ENCODE results near the gene CMTM2. TPM values are rescaled to one million over a fixed set of nuclear protein-coding genes. Genes with fewer than 3 reads are reported as not detected.
A peak's percentile ranks its signal among the peaks of the same experiment; 100 is the strongest.

The CMTM2 gene
- total RNA-seq, 2 experiments from 2014 or later: 0.19 to 0.91 TPM

DNA sequence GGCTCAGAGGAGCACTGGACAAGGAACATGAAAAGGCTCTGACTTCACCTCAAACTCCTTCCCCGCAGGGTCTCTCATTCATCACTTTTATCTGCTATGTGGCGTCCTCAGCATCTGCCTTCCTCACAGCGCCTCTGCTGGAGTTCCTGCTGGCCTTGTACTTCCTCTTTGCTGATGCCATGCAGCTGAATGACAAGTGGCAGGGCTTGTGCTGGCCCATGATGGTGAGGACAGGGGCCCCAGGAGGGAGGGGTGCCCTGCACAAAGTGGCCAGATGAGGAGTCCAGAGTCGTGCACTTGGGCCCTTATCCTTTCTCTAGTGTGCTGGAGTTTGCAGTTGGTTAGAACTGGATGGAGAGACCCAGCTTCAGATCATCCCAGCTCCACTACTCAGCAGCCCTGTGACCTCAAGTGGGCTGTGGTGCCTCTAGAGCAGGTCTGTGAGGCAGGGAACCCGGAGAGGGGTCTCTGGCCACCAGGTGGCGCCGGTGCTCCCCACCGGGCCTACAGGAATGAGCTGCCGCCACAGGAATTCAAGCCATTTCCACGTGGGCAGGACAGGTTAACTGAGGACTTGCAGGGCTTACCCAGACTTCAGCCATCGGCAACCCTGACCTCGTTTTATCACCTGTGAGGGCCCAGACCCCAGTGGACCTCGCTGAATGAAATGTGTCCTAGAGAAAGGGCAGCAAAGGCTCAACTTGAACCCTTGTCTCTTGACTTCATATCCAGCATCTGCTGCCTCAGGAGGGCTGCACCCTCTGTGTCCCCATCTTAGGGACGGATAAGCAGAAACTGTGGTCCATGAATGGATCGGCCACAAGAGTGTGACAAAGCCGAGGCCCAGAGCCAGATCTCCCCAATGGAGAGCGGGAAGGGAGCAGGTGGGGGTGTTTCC lies 29.2 kb downstream of the CMTM2 start:
- H3K4me1 ChIP-seq (ENCODE audit: insufficient read depth, low read length, poor library complexity, severe bottlenecking): peaks cover 40% of the 10 kb centered on the region
- no peaks in the 10 kb centered on the region for H3K9me3 ChIP-seq (ENCODE audit: low read length)
- peak overlapping the region; percentile 37; the same call in 1 of the 2 replicates for H3K4me2 ChIP-seq (ENCODE audit: low read length)
- H4K20me1 ChIP-seq (ENCODE audit: insufficient read depth, low read length): peaks cover 6% of the 10 kb centered on the region; the same call in 1 of the 2 replicates
- TF ChIP-seq CTCF (conservative IDR thresholded peaks at IDR 0.05; ENCODE audit: low read length): peak; percentile 98
- TF ChIP-seq EZH2phosphoT487 (IDR thresholded peaks at IDR 0.05; ENCODE audit: borderline replicate concordance, low read depth, low read length): no peak
- no peak overlapping the region for H3K4me3 ChIP-seq (ENCODE audit: low read depth, low read length, poor library complexity, severe bottlenecking)
- peak; percentile 83 for DNase-seq (ENCODE audit: low spot score)
- H3K36me3 ChIP-seq (ENCODE audit: insufficient read depth, low read length): peaks cover 44% of the 10 kb centered on the region
- H3K27ac ChIP-seq (ENCODE audit: low read depth, low read length, poor library complexity, severe bottlenecking): peak overlapping the region; percentile 45
- ChIA-PET POLR2A (no interaction called here), CTCF (ENCODE audit: unreplicated experiment) (interaction anchor here (0.6 to 1.3 kb wide), 8 partner anchors 10 to 302 kb away, joined by 3 to 4 read pairs (median 3); no protein-coding TSS in a partner anchor)
- H3K79me2 ChIP-seq (ENCODE audit: insufficient read depth, low read depth, low read length): no peaks in the 10 kb centered on the region
- BruUV-seq (replicated peaks): no TSS peak
- H2AFZ ChIP-seq (ENCODE audit: low read length): no peak overlapping the region
- no peaks in the 10 kb centered on the region for H3K9me2 ChIP-seq (ENCODE audit: insufficient read depth, low read length)
- intact Hi-C loops (cut with micrococcal nuclease; ENCODE audit: unreplicated experiment): loop anchor here (2.0 to 5.0 kb wide), 2 partner anchors 201 to 264 kb away; no protein-coding TSS in a partner anchor

DNA sequence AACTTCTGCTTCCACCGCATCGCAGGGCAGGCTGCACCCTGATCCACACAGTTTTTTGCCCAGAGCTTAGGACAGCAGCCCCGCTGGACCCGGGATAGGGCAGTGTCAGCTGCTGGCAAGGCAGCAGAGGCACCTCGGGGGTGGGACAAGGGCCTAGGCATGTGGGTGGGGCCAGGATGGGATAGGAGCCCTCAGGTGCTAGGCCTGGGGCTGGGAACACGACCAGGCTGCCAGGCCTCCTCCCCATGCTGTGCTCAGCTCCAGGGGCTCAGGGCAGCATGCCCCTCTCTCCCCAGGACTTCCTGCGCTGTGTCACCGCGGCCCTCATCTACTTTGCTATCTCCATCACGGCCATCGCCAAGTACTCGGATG lies 29.9 kb downstream of the CMTM2 start:
- H3K4me2 ChIP-seq (ENCODE audit: low read length): no peak overlapping the region
- BruUV-seq (replicated peaks): no TSS peak
- H4K20me1 ChIP-seq (ENCODE audit: insufficient read depth, low read length): peaks cover 6% of the 10 kb centered on the region; the same call in 1 of the 2 replicates
- TF ChIP-seq EZH2phosphoT487 (IDR thresholded peaks at IDR 0.05; ENCODE audit: borderline replicate concordance, low read depth, low read length) (no peak), CTCF (conservative IDR thresholded peaks at IDR 0.05; ENCODE audit: low read length) (no peak)
- ChIA-PET CTCF (ENCODE audit: unreplicated experiment) (interaction anchor here (0.6 to 1.3 kb wide), 5 partner anchors 86 to 301 kb away, joined by 3 read pairs; no protein-coding TSS in a partner anchor), POLR2A (no interaction called here)
- H2AFZ ChIP-seq (ENCODE audit: low read length): no peak overlapping the region
- no peak for DNase-seq (ENCODE audit: low spot score)
- no peak overlapping the region for H3K4me3 ChIP-seq (ENCODE audit: low read depth, low read length, poor library complexity, severe bottlenecking)
- no peaks in the 10 kb centered on the region for H3K79me2 ChIP-seq (ENCODE audit: insufficient read depth, low read depth, low read length)
- no peak overlapping the region for H3K27ac ChIP-seq (ENCODE audit: low read depth, low read length, poor library complexity, severe bottlenecking)
- intact Hi-C loops (cut with micrococcal nuclease; ENCODE audit: unreplicated experiment): loop anchor here (2.0 to 5.0 kb wide), 2 partner anchors 202 to 264 kb away; no protein-coding TSS in a partner anchor
- H3K9me3 ChIP-seq (ENCODE audit: low read length): no peaks in the 10 kb centered on the region
- peaks cover 46% of the 10 kb centered on the region for H3K36me3 ChIP-seq (ENCODE audit: insufficient read depth, low read length)
- no peaks in the 10 kb centered on the region for H3K9me2 ChIP-seq (ENCODE audit: insufficient read depth, low read length)
- peaks cover 34% of the 10 kb centered on the region for H3K4me1 ChIP-seq (ENCODE audit: insufficient read depth, low read length, poor library complexity, severe bottlenecking)
